Spinal cord (tissue), 10 donors: ENCODE measurements around the gene DNAJC27. TPM values are rescaled to one million over a fixed set of nuclear protein-coding genes. Genes with fewer than 3 reads are reported as not detected.

Experiments
- DNase-seq, 6 donors: peaks; one replicate each; pipeline versions ENCODE4 v3.0.0 to v3.0.0-alpha.2; 2013 to 2015; ENCODE audit warnings: low spot score in 6 of 6, low read depth in 4 of 6
- H3K27ac ChIP-seq: one replicate; pipeline ENCODE4 v1.5.1; 2013; ENCODE audit warnings: low read depth, low read length, control low read depth
- H3K27me3 ChIP-seq: one replicate; pipeline ENCODE4 v1.6.1; 2013; ENCODE audit warnings: low read length; ENCODE audit not compliant: control insufficient read depth, insufficient read depth
- H3K36me3 ChIP-seq: one replicate; pipeline ENCODE4 v1.6.1; 2013; ENCODE audit warnings: low read length; ENCODE audit not compliant: control insufficient read depth, insufficient read depth
- H3K4me1 ChIP-seq: one replicate; pipeline ENCODE4 v1.6.1; 2013; ENCODE audit warnings: low read length; ENCODE audit not compliant: control insufficient read depth, insufficient read depth
- H3K4me3 ChIP-seq: one replicate; pipeline ENCODE4 v1.5.1; 2013; ENCODE audit warnings: low read depth, low read length, control low read depth
- H3K9me3 ChIP-seq: one replicate; pipeline ENCODE4 v1.6.1; 2013; ENCODE audit warnings: low read length; ENCODE audit not compliant: control insufficient read depth, insufficient read depth
- WGBS: methylation state at CpG from one replicate; pipeline ENCODE4 v1.1.5; 2013; ENCODE audit warnings: missing lambda C conversion rate; ENCODE audit not compliant: insufficient coverage; 5-methylcytosine and 5-hydroxymethylcytosine counted together
- polyA plus RNA-seq, 2 donors: library from polyadenylated mRNA; unstranded; fragments of 120-200 nt; gene quantifications; one replicate each; pipeline ENCODE4 v1.2.1, GENCODE V29; 2013; ENCODE audit not compliant: insufficient read length in 2 of 2
- total RNA-seq, 2 donors: library from RNA; depleted of rRNA in 1 of 2; stranded (reverse); fragments of 120-200 nt in 1 of 2; fragments of >200 nt in 1 of 2; gene quantifications; one replicate each; pipeline versions ENCODE4 v1.2.3 to v1.2.4, GENCODE V29; 2013 to 2014
- donor health status: healthy.

DNAJC27 gene
- total and polyA plus RNA-seq, 4 donors, result 11.2 to 22.0 (median 12.6) TPM

DNA sequence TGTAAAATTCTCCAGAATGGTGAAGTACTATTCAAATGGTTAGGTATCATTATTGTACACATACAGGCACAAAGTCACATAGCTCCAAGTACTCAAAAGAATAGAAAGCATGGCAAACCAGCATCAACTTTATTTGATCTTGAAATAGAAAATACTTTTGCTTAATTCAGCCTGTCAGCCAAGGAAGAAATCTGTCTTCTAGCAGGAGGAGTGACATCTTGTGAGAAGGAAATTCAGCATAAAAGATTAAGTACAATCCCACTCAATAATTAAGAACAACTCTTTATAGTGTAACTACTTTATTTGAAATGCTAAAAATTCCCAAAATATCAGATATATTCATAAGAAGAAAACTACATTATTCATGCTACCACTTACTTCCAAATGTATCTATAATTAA, 15.8 kb downstream of the DNAJC27 start:
- H3K36me3 ChIP-seq, result peaks cover 22% of the 10 kb centered on the region
- H3K27ac ChIP-seq, result no peak overlapping the region
- H3K9me3 ChIP-seq, result peaks cover 7% of the 10 kb centered on the region
- no peak overlapping the region for H3K4me3 ChIP-seq
- no peak for DNase-seq
- no peaks in the 10 kb centered on the region for H3K27me3 ChIP-seq
- no peaks in the 10 kb centered on the region for H3K4me1 ChIP-seq

GRCh38 chr2:24955232-24955631, 16.5 kb downstream of the DNAJC27 start:
- H3K27ac ChIP-seq, result no peak overlapping the region
- peaks cover 7% of the 10 kb centered on the region for H3K9me3 ChIP-seq
- DNase-seq, result no peak
- H3K4me3 ChIP-seq, result no peak overlapping the region
- H3K27me3 ChIP-seq, result no peaks in the 10 kb centered on the region
- H3K36me3 ChIP-seq, result peaks cover 24% of the 10 kb centered on the region
- no peaks in the 10 kb centered on the region for H3K4me1 ChIP-seq

GRCh38 chr2:24950102-24950501, 21.7 kb downstream of the DNAJC27 start:
- H3K36me3 ChIP-seq, result peaks cover 22% of the 10 kb centered on the region
- H3K4me1 ChIP-seq, result no peaks in the 10 kb centered on the region
- WGBS, result no CpG with 5 or more reads among the region's 7 CpGs

GRCh38 chr2:24948506-24948905, 23.2 kb downstream of the DNAJC27 start:
- H3K4me3 ChIP-seq, result no peak overlapping the region
- no peaks in the 10 kb centered on the region for H3K4me1 ChIP-seq
- H3K27ac ChIP-seq, result no peak overlapping the region
- peaks cover 16% of the 10 kb centered on the region for H3K36me3 ChIP-seq
- no peaks in the 10 kb centered on the region for H3K9me3 ChIP-seq
- WGBS, result 95% methylated on average over 6 of the region's 6 CpGs
- no peak for DNase-seq
- H3K27me3 ChIP-seq, result no peaks in the 10 kb centered on the region

More at GRCh38 chr2:24950102-24950501, 21.7 kb downstream of the DNAJC27 start:
- Histone ChIP-seq H3K4me3 (no peak overlapping the region), H3K9me3 (peaks cover 3% of the 10 kb centered on the region), H3K27me3 (no peaks in the 10 kb centered on the region), H3K27ac (no peak overlapping the region)
- no peak for DNase-seq

GRCh38 chr2:24947561-24948157, 24.1 kb downstream of the DNAJC27 start:
- Histone ChIP-seq H3K4me1 (no peaks in the 10 kb centered on the region), H3K27me3 (no peaks in the 10 kb centered on the region), H3K9me3 (no peaks in the 10 kb centered on the region), H3K36me3 (peaks cover 16% of the 10 kb centered on the region), H3K27ac (no peak overlapping the region), H3K4me3 (no peak overlapping the region)
- DNase-seq, result no peak
- 72% methylated on average over 3 of the region's 3 CpGs for WGBS

GRCh38 chr2:24945907-24946306, 25.8 kb downstream of the DNAJC27 start:
- WGBS, result no CpG with 5 or more reads among the region's 4 CpGs
- Histone ChIP-seq H3K27me3 (no peaks in the 10 kb centered on the region), H3K36me3 (peaks cover 12% of the 10 kb centered on the region)

DNA sequence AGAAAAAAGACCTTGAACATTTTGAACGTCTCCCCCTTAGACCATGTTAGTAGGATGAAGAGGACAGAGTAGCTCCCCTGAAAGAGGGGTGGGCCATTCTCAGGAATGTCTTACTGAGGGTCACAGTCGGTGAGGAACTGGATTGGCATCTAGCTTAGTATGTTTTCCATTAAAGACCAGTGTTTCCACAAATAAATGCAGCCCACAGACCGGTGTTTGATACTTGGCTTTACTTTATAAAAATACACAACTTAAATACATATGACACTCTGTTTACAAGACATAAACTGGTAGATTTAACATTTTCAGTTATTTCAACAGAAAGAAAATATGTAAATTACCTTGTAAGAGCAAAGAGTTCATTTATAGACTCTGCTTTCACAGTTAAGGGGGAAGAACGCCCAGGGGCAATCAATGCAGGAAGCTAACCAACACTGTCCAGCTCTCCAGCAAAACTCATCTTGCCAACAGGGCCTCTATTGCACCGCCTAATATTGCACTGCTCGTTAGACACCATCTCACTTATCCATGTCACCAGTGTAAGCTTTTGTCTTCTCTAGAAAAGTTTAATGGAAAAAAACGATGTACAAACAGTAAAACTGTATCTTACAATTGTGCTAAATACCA, 28.2 kb downstream of the DNAJC27 start:
- Histone ChIP-seq H3K27me3 (no peaks in the 10 kb centered on the region), H3K36me3 (peaks cover 8% of the 10 kb centered on the region), H3K27ac (no peak overlapping the region), H3K9me3 (no peaks in the 10 kb centered on the region), H3K4me1 (no peaks in the 10 kb centered on the region), H3K4me3 (no peak overlapping the region)
- no peak for DNase-seq
- WGBS, result 75% methylated on average over 2 of the region's 7 CpGs

More at GRCh38 chr2:24945907-24946306, 25.8 kb downstream of the DNAJC27 start:
- no peak for DNase-seq
- no peak overlapping the region for H3K27ac ChIP-seq
- no peaks in the 10 kb centered on the region for H3K9me3 ChIP-seq
- H3K4me3 ChIP-seq, result no peak overlapping the region
- H3K4me1 ChIP-seq, result no peaks in the 10 kb centered on the region

GRCh38 chr2:24939353-24939752, 32.4 kb downstream of the DNAJC27 start:
- no peaks in the 10 kb centered on the region for H3K9me3 ChIP-seq
- no peaks in the 10 kb centered on the region for H3K27me3 ChIP-seq
- DNase-seq, result no peak
- no peaks in the 10 kb centered on the region for H3K36me3 ChIP-seq
- 58% methylated on average over 4 of the region's 6 CpGs for WGBS
- no peak overlapping the region for H3K4me3 ChIP-seq
- H3K4me1 ChIP-seq, result no peaks in the 10 kb centered on the region
- H3K27ac ChIP-seq, result no peak overlapping the region

DNA sequence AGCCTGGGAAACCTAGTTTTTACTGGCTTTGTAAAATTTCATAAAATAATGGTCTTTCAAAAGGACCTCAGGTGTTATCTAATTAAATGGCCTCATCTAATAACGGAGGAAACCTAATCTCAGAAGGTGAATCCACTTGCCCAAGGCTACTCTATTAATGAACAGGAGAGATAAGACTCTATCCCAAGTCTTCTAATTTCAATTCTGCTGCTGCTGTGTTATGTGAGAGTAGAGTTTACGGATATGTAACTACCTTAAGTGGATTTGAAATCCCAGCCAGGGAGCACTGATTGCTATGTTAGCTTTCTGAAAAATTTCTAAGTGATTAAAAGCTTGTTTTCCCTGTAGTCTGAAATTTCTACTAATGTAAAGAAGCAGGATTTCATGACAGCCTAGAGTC, 34.5 kb downstream of the DNAJC27 start:
- Histone ChIP-seq H3K4me3 (no peak overlapping the region), H3K36me3 (no peaks in the 10 kb centered on the region), H3K27ac (no peak overlapping the region), H3K9me3 (no peaks in the 10 kb centered on the region), H3K27me3 (no peaks in the 10 kb centered on the region), H3K4me1 (no peaks in the 10 kb centered on the region)
- peak in 1 of 6 donors; percentile 39 for DNase-seq
- no CpG with 5 or more reads among the region's 2 CpGs for WGBS

DNA sequence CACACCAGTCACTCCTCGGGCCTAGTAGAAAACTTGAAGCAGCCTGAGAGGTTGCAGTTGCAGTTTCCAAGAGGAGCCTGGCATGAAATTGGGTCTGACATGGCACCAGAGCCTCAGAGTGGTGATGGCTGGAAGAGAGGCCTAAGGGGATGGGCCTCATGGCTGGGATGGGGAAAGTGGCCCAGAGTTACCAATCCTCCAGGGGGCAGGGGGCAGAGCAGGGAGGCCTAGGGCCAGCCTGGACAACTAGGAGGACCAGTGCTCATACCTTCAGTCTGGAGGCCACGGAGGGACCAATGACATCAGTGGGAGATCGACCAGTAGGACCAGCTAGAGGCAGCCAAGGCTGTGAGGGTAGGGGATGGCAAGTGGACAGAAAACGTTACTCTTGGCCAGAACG, 36.6 kb downstream of the DNAJC27 start:
- DNase-seq, result no peak
- 100% methylated on average over 3 of the region's 5 CpGs for WGBS
- Histone ChIP-seq H3K4me3 (no peak overlapping the region), H3K27ac (no peak overlapping the region), H3K4me1 (peaks cover 5% of the 10 kb centered on the region), H3K9me3 (no peaks in the 10 kb centered on the region), H3K36me3 (no peaks in the 10 kb centered on the region), H3K27me3 (no peaks in the 10 kb centered on the region)
